HEK293 (cell line): ENCODE data around the gene RNF217.

Source experiments
- GLI2 ChIP-seq: fragments of 450-650 bp; formaldehyde crosslinking; IDR thresholded peaks from 2 replicates; pipeline ENCODE4; 2017; ENCODE audit warnings: missing biosample characterization, missing genetic modification characterization, low read depth, borderline replicate concordance
- HOXC10 ChIP-seq: sonication (generic); formaldehyde crosslinking; IDR thresholded peaks from 2 replicates; pipeline ENCODE4 v1.8.1; 2023; ENCODE audit warnings: mild to moderate bottlenecking, missing genetic modification reagents
- KLF9 ChIP-seq: fragments of 450-650 bp; formaldehyde crosslinking; IDR thresholded peaks from 2 replicates; pipeline ENCODE4 v1.5.1; 2016; ENCODE audit warnings: missing biosample characterization, missing genetic modification characterization, low read depth
- MZF1 ChIP-seq: fragments of 450-650 bp; formaldehyde crosslinking; IDR thresholded peaks from 2 replicates; pipeline ENCODE4 v1.5.1; 2017; ENCODE audit warnings: missing biosample characterization, missing genetic modification characterization, borderline replicate concordance
- SP3 ChIP-seq: fragments of 450-650 bp; formaldehyde crosslinking; IDR thresholded peaks from 2 replicates; pipeline ENCODE4 v1.5.1; 2016; ENCODE audit warnings: missing biosample characterization, missing genetic modification characterization
- ZBTB1 ChIP-seq: fragments of 450-650 bp; formaldehyde crosslinking; IDR thresholded peaks from 2 replicates; pipeline ENCODE4 v1.5.1; 2016; ENCODE audit warnings: missing biosample characterization, missing genetic modification characterization
- ZBTB11 ChIP-seq: fragments of 450-650 bp; formaldehyde crosslinking; conservative IDR thresholded peaks from 2 replicates; pipeline ENCODE4 v1.5.1; 2016; ENCODE audit warnings: low read depth, missing biosample characterization, missing genetic modification characterization
- ZBTB20 ChIP-seq: fragments of 450-650 bp; formaldehyde crosslinking; IDR thresholded peaks from 2 replicates; pipeline ENCODE4 v1.5.1; 2016; ENCODE audit warnings: missing biosample characterization, missing genetic modification characterization
- ZBTB21 ChIP-seq: fragments of 450-650 bp; formaldehyde crosslinking; IDR thresholded peaks from 2 replicates; pipeline ENCODE4 v1.5.1; 2017; ENCODE audit warnings: missing biosample characterization, missing genetic modification characterization
- ZFP37 ChIP-seq: fragments of 450-650 bp; formaldehyde crosslinking; IDR thresholded peaks from 2 replicates; pipeline ENCODE4 v1.5.1; 2016; ENCODE audit warnings: missing biosample characterization, missing genetic modification characterization
- ZNF114 ChIP-seq: fragments of 450-650 bp; formaldehyde crosslinking; IDR thresholded peaks from 2 replicates; pipeline ENCODE4 v1.5.0; 2017; ENCODE audit warnings: missing biosample characterization, missing genetic modification characterization
- ZNF16 ChIP-seq: fragments of 450-650 bp; formaldehyde crosslinking; IDR thresholded peaks from 2 replicates; pipeline ENCODE4 v1.5.1; 2016; ENCODE audit warnings: low read depth, missing biosample characterization, missing genetic modification characterization
- ZNF24 ChIP-seq: fragments of 450-650 bp; formaldehyde crosslinking; IDR thresholded peaks from 2 replicates; pipeline ENCODE4 v1.5.1; 2016; ENCODE audit warnings: missing biosample characterization, missing genetic modification characterization
- ZNF248 ChIP-seq: fragments of 450-650 bp; formaldehyde crosslinking; IDR thresholded peaks from 2 replicates; pipeline ENCODE4 v1.5.1; 2017; ENCODE audit warnings: missing biosample characterization, missing genetic modification characterization
- ZNF302 ChIP-seq: fragments of 450-650 bp; formaldehyde crosslinking; IDR thresholded peaks from 2 replicates; pipeline ENCODE4 v1.5.1; 2016; ENCODE audit warnings: missing biosample characterization, missing genetic modification characterization, low read depth
- ZNF335 ChIP-seq: fragments of 450-650 bp; formaldehyde crosslinking; conservative IDR thresholded peaks from 2 replicates; pipeline ENCODE4 v1.5.1; 2016; ENCODE audit warnings: missing biosample characterization, missing genetic modification characterization
- ZNF366 ChIP-seq: fragments of 450-650 bp; formaldehyde crosslinking; conservative IDR thresholded peaks from 2 replicates; pipeline ENCODE4 v1.5.1; 2016; ENCODE audit warnings: missing biosample characterization, missing genetic modification characterization
- ZNF473 ChIP-seq: fragments of 450-650 bp; formaldehyde crosslinking; IDR thresholded peaks from 2 replicates; pipeline ENCODE4 v1.5.1; 2017; ENCODE audit warnings: missing biosample characterization, missing genetic modification characterization
- ZNF561 ChIP-seq: fragments of 450-650 bp; IDR thresholded peaks from 2 replicates; pipeline ENCODE4 v1.5.1; 2018; ENCODE audit warnings: missing biosample characterization, missing genetic modification characterization, borderline replicate concordance
- ZNF624 ChIP-seq: fragments of 450-650 bp; formaldehyde crosslinking; IDR thresholded peaks from 2 replicates; pipeline ENCODE4 v1.5.1; 2017; ENCODE audit warnings: missing biosample characterization, missing genetic modification characterization
- ZNF664 ChIP-seq: fragments of 450-650 bp; formaldehyde crosslinking; IDR thresholded peaks from 2 replicates; pipeline ENCODE4 v1.5.1; 2016; ENCODE audit warnings: missing biosample characterization, missing genetic modification characterization
- ZNF677 ChIP-seq: fragments of 450-650 bp; IDR thresholded peaks from 2 replicates; pipeline ENCODE4 v1.5.0; 2018; ENCODE audit warnings: missing biosample characterization, mild to moderate bottlenecking, missing genetic modification characterization, moderate library complexity
- ZNF777 ChIP-seq: fragments of 450-650 bp; formaldehyde crosslinking; IDR thresholded peaks from 2 replicates; pipeline ENCODE4 v1.5.1; 2017; ENCODE audit warnings: missing biosample characterization, missing genetic modification characterization, borderline replicate concordance
- ZNF792 ChIP-seq: fragments of 450-650 bp; formaldehyde crosslinking; IDR thresholded peaks from 2 replicates; pipeline ENCODE4 v1.5.1; 2016; ENCODE audit warnings: missing biosample characterization, missing genetic modification characterization
- ZNF843 ChIP-seq: fragments of 450-650 bp; formaldehyde crosslinking; IDR thresholded peaks from 2 replicates; pipeline ENCODE4 v1.5.1; 2016; ENCODE audit warnings: missing biosample characterization, missing genetic modification characterization
- TF ChIP-seq, protein P1 (sequence below): fragments of 450-650 bp; formaldehyde crosslinking; optimal IDR thresholded peaks from 2 replicates; pipeline ENCODE3; 2016; ENCODE audit warnings: missing biosample characterization, mild to moderate bottlenecking, missing genetic modification characterization
- TF ChIP-seq, protein P2 (sequence below): fragments of 450-650 bp; formaldehyde crosslinking; IDR thresholded peaks from 2 replicates; pipeline ENCODE4 v1.5.1; 2016; ENCODE audit warnings: missing biosample characterization, missing genetic modification characterization
- TF ChIP-seq, protein P3 (sequence below): fragments of 450-650 bp; IDR thresholded peaks from 2 replicates; pipeline ENCODE4 v1.5.1; 2018; ENCODE audit warnings: missing biosample characterization, missing genetic modification characterization
- TF ChIP-seq, protein P4 (sequence below): fragments of 450-650 bp; formaldehyde crosslinking; IDR thresholded peaks from 2 replicates; pipeline ENCODE4 v1.5.1; 2017; ENCODE audit warnings: missing biosample characterization, missing genetic modification characterization
- TF ChIP-seq, protein P5 (sequence below): fragments of 450-650 bp; formaldehyde crosslinking; IDR thresholded peaks from 2 replicates; pipeline ENCODE4 v1.5.1; 2016; ENCODE audit warnings: missing biosample characterization, missing genetic modification characterization

The RNF217 gene

DNA sequence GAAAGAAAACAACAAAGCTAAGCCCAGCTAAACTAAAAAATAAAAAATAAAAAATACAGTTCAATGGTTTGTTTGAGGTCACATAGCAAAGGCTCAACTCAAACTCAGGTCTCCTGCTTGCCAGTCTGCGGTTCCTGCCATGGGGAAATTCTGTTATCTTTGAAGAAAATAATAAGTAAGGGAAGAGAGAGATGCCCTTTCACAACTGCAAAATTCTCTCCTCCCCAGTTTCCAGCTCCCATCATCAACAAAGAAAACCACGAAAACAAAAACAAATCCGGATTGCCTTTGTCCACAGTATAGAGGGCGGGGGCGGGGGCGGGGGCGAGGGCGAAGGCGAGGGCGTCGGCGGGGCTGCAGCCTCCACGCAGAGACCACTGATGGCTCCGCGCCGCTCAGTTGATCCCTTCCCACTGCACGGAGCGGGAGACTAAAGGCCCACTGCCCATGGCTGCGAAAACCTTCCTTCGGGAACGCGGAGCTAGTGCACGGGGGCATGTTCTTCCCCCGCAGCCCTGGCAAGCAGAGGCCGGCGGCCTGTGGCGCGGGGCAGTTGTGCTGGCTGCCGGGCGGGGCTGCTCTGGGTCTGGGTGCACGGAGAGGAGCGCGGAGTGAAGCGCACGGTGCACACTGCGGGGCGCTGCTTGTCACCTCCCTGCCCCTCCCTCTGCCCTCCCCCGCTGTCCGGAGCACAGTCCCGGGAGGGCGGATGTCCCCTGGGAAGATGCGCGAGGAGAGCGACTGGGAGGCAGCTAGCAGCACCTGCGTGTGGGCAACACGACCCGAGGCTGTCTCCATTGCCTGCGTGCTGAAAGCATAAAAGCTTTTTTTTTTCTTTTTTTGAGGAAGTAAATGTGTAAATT is 137.2 kb downstream of the RNF217 start (continued):
- TF ChIP-seq, protein P1, sequence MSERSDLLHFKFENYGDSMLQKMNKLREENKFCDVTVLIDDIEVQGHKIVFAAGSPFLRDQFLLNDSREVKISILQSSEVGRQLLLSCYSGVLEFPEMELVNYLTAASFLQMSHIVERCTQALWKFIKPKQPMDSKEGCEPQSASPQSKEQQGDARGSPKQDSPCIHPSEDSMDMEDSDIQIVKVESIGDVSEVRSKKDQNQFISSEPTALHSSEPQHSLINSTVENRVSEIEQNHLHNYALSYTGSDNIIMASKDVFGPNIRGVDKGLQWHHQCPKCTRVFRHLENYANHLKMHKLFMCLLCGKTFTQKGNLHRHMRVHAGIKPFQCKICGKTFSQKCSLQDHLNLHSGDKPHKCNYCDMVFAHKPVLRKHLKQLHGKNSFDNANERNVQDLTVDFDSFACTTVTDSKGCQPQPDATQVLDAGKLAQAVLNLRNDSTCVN = peak; percentile 98
- peak; percentile 78 for TF ChIP-seq SP3
- no peak for TF ChIP-seq ZNF624 (tag by site-specific recombination)
- no peak for TF ChIP-seq MZF1 (tag by site-specific recombination)
- TF ChIP-seq ZNF16 (tag by site-specific recombination) = no peak
- TF ChIP-seq HOXC10 (CRISPR knock-in tag) = no peak
- no peak for TF ChIP-seq ZNF114 (tag by site-specific recombination)
- TF ChIP-seq, protein P2, sequence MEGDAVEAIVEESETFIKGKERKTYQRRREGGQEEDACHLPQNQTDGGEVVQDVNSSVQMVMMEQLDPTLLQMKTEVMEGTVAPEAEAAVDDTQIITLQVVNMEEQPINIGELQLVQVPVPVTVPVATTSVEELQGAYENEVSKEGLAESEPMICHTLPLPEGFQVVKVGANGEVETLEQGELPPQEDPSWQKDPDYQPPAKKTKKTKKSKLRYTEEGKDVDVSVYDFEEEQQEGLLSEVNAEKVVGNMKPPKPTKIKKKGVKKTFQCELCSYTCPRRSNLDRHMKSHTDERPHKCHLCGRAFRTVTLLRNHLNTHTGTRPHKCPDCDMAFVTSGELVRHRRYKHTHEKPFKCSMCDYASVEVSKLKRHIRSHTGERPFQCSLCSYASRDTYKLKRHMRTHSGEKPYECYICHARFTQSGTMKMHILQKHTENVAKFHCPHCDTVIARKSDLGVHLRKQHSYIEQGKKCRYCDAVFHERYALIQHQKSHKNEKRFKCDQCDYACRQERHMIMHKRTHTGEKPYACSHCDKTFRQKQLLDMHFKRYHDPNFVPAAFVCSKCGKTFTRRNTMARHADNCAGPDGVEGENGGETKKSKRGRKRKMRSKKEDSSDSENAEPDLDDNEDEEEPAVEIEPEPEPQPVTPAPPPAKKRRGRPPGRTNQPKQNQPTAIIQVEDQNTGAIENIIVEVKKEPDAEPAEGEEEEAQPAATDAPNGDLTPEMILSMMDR (tag by site-specific recombination) = peak; percentile 96
- TF ChIP-seq ZBTB11 (tag by site-specific recombination) = peak; percentile 83
- TF ChIP-seq ZNF677 = no peak
- peak; percentile 40; the same call in 1 of the 2 replicates for TF ChIP-seq ZNF792 (tag by site-specific recombination)
- TF ChIP-seq ZNF561 (tag by site-specific recombination) = peak; percentile 59; the same call in 1 of the 2 replicates
- TF ChIP-seq, protein P3, sequence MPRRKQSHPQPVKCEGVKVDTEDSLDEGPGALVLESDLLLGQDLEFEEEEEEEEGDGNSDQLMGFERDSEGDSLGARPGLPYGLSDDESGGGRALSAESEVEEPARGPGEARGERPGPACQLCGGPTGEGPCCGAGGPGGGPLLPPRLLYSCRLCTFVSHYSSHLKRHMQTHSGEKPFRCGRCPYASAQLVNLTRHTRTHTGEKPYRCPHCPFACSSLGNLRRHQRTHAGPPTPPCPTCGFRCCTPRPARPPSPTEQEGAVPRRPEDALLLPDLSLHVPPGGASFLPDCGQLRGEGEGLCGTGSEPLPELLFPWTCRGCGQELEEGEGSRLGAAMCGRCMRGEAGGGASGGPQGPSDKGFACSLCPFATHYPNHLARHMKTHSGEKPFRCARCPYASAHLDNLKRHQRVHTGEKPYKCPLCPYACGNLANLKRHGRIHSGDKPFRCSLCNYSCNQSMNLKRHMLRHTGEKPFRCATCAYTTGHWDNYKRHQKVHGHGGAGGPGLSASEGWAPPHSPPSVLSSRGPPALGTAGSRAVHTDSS (tag by site-specific recombination) = no peak
- peak; percentile 69 for TF ChIP-seq ZNF24 (tag by site-specific recombination)
- peak; percentile 68 for TF ChIP-seq KLF9 (tag by site-specific recombination)
- TF ChIP-seq ZNF302 (tag by site-specific recombination) = no peak
- no peak for TF ChIP-seq ZNF664 (tag by site-specific recombination)
- no peak for TF ChIP-seq ZBTB1
- TF ChIP-seq, protein P4, sequence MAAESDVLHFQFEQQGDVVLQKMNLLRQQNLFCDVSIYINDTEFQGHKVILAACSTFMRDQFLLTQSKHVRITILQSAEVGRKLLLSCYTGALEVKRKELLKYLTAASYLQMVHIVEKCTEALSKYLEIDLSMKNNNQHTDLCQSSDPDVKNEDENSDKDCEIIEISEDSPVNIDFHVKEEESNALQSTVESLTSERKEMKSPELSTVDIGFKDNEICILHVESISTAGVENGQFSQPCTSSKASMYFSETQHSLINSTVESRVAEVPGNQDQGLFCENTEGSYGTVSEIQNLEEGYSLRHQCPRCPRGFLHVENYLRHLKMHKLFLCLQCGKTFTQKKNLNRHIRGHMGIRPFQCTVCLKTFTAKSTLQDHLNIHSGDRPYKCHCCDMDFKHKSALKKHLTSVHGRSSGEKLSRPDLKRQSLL (tag by site-specific recombination) = no peak
- peak; percentile 64 for TF ChIP-seq ZNF366 (tag by site-specific recombination)
- TF ChIP-seq ZNF473 (tag by site-specific recombination) = no peak
- TF ChIP-seq ZNF777 (tag by site-specific recombination) = no peak
- TF ChIP-seq ZBTB21 (tag by site-specific recombination) = no peak
- peak; percentile 76 for TF ChIP-seq ZFP37
- peak; percentile 83 for TF ChIP-seq ZBTB20 (tag by site-specific recombination)
- TF ChIP-seq ZNF248 (tag by site-specific recombination) = no peak
- TF ChIP-seq GLI2 (tag by site-specific recombination) = no peak
- peak; percentile 86 for TF ChIP-seq ZNF335 (tag by site-specific recombination)
- TF ChIP-seq, protein P5, sequence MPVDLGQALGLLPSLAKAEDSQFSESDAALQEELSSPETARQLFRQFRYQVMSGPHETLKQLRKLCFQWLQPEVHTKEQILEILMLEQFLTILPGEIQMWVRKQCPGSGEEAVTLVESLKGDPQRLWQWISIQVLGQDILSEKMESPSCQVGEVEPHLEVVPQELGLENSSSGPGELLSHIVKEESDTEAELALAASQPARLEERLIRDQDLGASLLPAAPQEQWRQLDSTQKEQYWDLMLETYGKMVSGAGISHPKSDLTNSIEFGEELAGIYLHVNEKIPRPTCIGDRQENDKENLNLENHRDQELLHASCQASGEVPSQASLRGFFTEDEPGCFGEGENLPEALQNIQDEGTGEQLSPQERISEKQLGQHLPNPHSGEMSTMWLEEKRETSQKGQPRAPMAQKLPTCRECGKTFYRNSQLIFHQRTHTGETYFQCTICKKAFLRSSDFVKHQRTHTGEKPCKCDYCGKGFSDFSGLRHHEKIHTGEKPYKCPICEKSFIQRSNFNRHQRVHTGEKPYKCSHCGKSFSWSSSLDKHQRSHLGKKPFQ = peak; percentile 89
- TF ChIP-seq ZNF843 (tag by site-specific recombination) = peak; percentile 61
